Effector memory CD8-positive, alpha-beta T cell (primary cell): ENCODE measurements around the gene TNNI3.
A peak's percentile ranks its signal among the peaks of the same experiment; 100 is the strongest.
"Not testable (repeated sequence)": the region's sequence is repeated elsewhere in the genome, so short reads cannot be mapped to it uniquely, and the experiment has no call there.

Experiments used
- ATAC-seq: fragments of 150-1000 bp; cut with Tn5 transposase; replicated peaks from 2 replicates; pipeline ENCODE4 v1.10.0; 2021; ENCODE audit warnings: mild to moderate bottlenecking, moderate library complexity
- DNase-seq, 3 experiments: peaks; one replicate each; pipeline ENCODE4 v3.0.0; 2021
- H3K27ac Mint-ChIP-seq, 2 donors: one replicate each; pipeline ENCODE4 v1.8.0; 2022; ENCODE audit warnings: mild to moderate bottlenecking in 2 of 2, mixed read lengths in 2 of 2, moderate library complexity in 2 of 2
- H3K27me3 Mint-ChIP-seq, 2 donors: one replicate each; pipeline ENCODE4 v1.8.0; 2022; ENCODE audit warnings: mixed read lengths in 2 of 2
- H3K36me3 Mint-ChIP-seq: one replicate; pipeline ENCODE4 v1.8.0; 2022; ENCODE audit warnings: mild to moderate bottlenecking, moderate library complexity, mixed read lengths; ENCODE audit not compliant: insufficient read depth
- H3K4me1 Mint-ChIP-seq, 2 donors: one replicate each; pipeline ENCODE4 v1.8.0; 2022; ENCODE audit warnings: low read depth in 2 of 2, mixed read lengths in 2 of 2
- H3K4me3 Mint-ChIP-seq, 2 donors: one replicate each; pipeline ENCODE4 v1.8.0; 2022; ENCODE audit warnings: mild to moderate bottlenecking in 2 of 2, mixed read lengths in 2 of 2, moderate library complexity in 2 of 2
- H3K9me3 Mint-ChIP-seq, 2 donors: one replicate each; pipeline ENCODE4 v1.8.0; 2022; ENCODE audit warnings: mixed read lengths in 2 of 2
- total RNA-seq, 9 experiments: gene quantifications; one replicate each; lab custom pipeline; 2026; lab: John Stamatoyannopoulos, UW

Gene TNNI3
- 0 to 0.18 (median 0) reads per million in 9 experiments for total RNA-seq

- Mint-ChIP-seq H3K27ac (no peak within 1 kb of the TSS), H3K4me3 (peak within 1 kb of the TSS; percentile 26 to 34), H3K9me3 (peaks cover 2% of the 10 kb centered on the region in 2 donors), H3K27me3 (peaks cover 31 to 60% of the 10 kb centered on the region in 2 donors), H3K36me3 (peaks cover 3% of the 10 kb centered on the region), H3K4me1 (peaks cover 18 to 19% of the 10 kb centered on the region in 2 donors)
- DNase-seq = no peak
- no peak for ATAC-seq
Measured at GRCh38 chr19:55157064-55157908, at the start of gene TNNI3. TNNI3 (minus strand) TSS chr19:55157732; CDS start chr19:55157589, 143 bp downstream.

GRCh38 chr19:55206664-55207500 is 49.4 kb upstream of the TNNI3 start:
- Mint-ChIP-seq H3K4me1 (peaks cover 4 to 5% of the 10 kb centered on the region in 2 donors), H3K36me3 (no peaks in the 10 kb centered on the region), H3K4me3 (peak overlapping the region in 1 of 2 donors; percentile 55), H3K27me3 (peaks cover 38 to 67% of the 10 kb centered on the region in 2 donors), H3K27ac (peak overlapping the region in 1 of 2 donors; percentile 91), H3K9me3 (no peaks in the 10 kb centered on the region)
- peak; percentile 62 for ATAC-seq
- DNase-seq = no peak

- not testable (repeated sequence) for H3K4me3 Mint-ChIP-seq, H3K27ac Mint-ChIP-seq, H3K36me3 Mint-ChIP-seq, DNase-seq, H3K4me1 Mint-ChIP-seq, H3K9me3 Mint-ChIP-seq
- ATAC-seq = peak; percentile 42
- H3K27me3 Mint-ChIP-seq = peaks cover 68 to 84% of the 10 kb centered on the region in 2 donors
Measured at GRCh38 chr19:55202199-55202598, 44.7 kb upstream of the TNNI3 start.

- H3K4me3 Mint-ChIP-seq = no peak overlapping the region
- no peak overlapping the region for H3K27ac Mint-ChIP-seq
- ATAC-seq (no peak), DNase-seq (no peak)
- peaks cover 7% of the 10 kb centered on the region for H3K36me3 Mint-ChIP-seq
- peaks cover 55 to 81% of the 10 kb centered on the region in 2 donors for H3K27me3 Mint-ChIP-seq
- H3K4me1 Mint-ChIP-seq = no peaks in the 10 kb centered on the region
- H3K9me3 Mint-ChIP-seq = no peaks in the 10 kb centered on the region
Measured at GRCh38 chr19:55199620-55200204, 42.2 kb upstream of the TNNI3 start.

- no peak overlapping the region for H3K27ac Mint-ChIP-seq
- peaks cover 45 to 77% of the 10 kb centered on the region in 2 donors for H3K27me3 Mint-ChIP-seq
- DNase-seq (no peak), ATAC-seq (no peak)
- H3K9me3 Mint-ChIP-seq = no peaks in the 10 kb centered on the region
- peaks cover 7% of the 10 kb centered on the region for H3K36me3 Mint-ChIP-seq
- H3K4me3 Mint-ChIP-seq = no peak overlapping the region
- no peaks in the 10 kb centered on the region for H3K4me1 Mint-ChIP-seq
Measured at GRCh38 chr19:55198651-55199050, 41.1 kb upstream of the TNNI3 start.

- ATAC-seq = no peak
- H3K4me3 Mint-ChIP-seq = no peak overlapping the region
- H3K27me3 Mint-ChIP-seq = peaks cover 42 to 80% of the 10 kb centered on the region in 2 donors
Measured at GRCh38 chr19:55197528-55197927, 40.0 kb upstream of the TNNI3 start.

GRCh38 chr19:55196803-55197202 is 39.3 kb upstream of the TNNI3 start:
- DNase-seq (no peak), ATAC-seq (no peak)
- Mint-ChIP-seq H3K27ac (no peak overlapping the region), H3K4me3 (no peak overlapping the region), H3K9me3 (no peaks in the 10 kb centered on the region), H3K36me3 (peaks cover 9% of the 10 kb centered on the region), H3K27me3 (peaks cover 42 to 79% of the 10 kb centered on the region in 2 donors), H3K4me1 (no peaks in the 10 kb centered on the region)

More at GRCh38 chr19:55197528-55197927, 40.0 kb upstream of the TNNI3 start:
- Mint-ChIP-seq H3K4me1 (no peaks in the 10 kb centered on the region), H3K36me3 (peaks cover 7% of the 10 kb centered on the region), H3K9me3 (no peaks in the 10 kb centered on the region), H3K27ac (no peak overlapping the region)
- no peak for DNase-seq

- no peak overlapping the region for H3K27ac Mint-ChIP-seq
- ATAC-seq (no peak), DNase-seq (no peak)
- peaks cover 26 to 58% of the 10 kb centered on the region in 2 donors for H3K27me3 Mint-ChIP-seq
- H3K36me3 Mint-ChIP-seq = peaks cover 9% of the 10 kb centered on the region
- no peak overlapping the region for H3K4me3 Mint-ChIP-seq
- H3K9me3 Mint-ChIP-seq = no peaks in the 10 kb centered on the region
- H3K4me1 Mint-ChIP-seq = peaks cover 0 to 3% of the 10 kb centered on the region in 2 donors
Measured at GRCh38 chr19:55193481-55193880, 35.9 kb upstream of the TNNI3 start.

GRCh38 chr19:55189403-55189835 is 31.9 kb upstream of the TNNI3 start:
- ATAC-seq (no peak), DNase-seq (no peak)
- Mint-ChIP-seq H3K27ac (no peak overlapping the region), H3K9me3 (no peaks in the 10 kb centered on the region), H3K27me3 (peaks cover 25 to 52% of the 10 kb centered on the region in 2 donors), H3K4me3 (no peak overlapping the region), H3K36me3 (peaks cover 2% of the 10 kb centered on the region), H3K4me1 (peaks cover 0 to 3% of the 10 kb centered on the region in 2 donors)

- H3K4me1 Mint-ChIP-seq = peaks cover 0 to 3% of the 10 kb centered on the region in 2 donors
- H3K9me3 Mint-ChIP-seq = no peaks in the 10 kb centered on the region
- no peak for DNase-seq
- H3K27me3 Mint-ChIP-seq = peaks cover 33 to 54% of the 10 kb centered on the region in 2 donors
- H3K27ac Mint-ChIP-seq = no peak overlapping the region
- no peak for ATAC-seq
- H3K36me3 Mint-ChIP-seq = peaks cover 2% of the 10 kb centered on the region
- H3K4me3 Mint-ChIP-seq = no peak overlapping the region
Measured at GRCh38 chr19:55188625-55189024, 31.1 kb upstream of the TNNI3 start.

GRCh38 chr19:55186080-55186479 is 28.5 kb upstream of the TNNI3 start:
- H3K9me3 Mint-ChIP-seq = no peaks in the 10 kb centered on the region
- peaks cover under 1% of the 10 kb centered on the region for H3K36me3 Mint-ChIP-seq
- H3K27ac Mint-ChIP-seq = peak overlapping the region in 1 of 2 donors; percentile 8
- peaks cover 36 to 54% of the 10 kb centered on the region in 2 donors for H3K27me3 Mint-ChIP-seq
- DNase-seq (no peak), ATAC-seq (no peak)
- H3K4me3 Mint-ChIP-seq = no peak overlapping the region
- H3K4me1 Mint-ChIP-seq = peaks cover 0 to 3% of the 10 kb centered on the region in 2 donors

GRCh38 chr19:55181740-55182139 is 24.2 kb upstream of the TNNI3 start:
- H3K27me3 Mint-ChIP-seq = peaks cover 53 to 94% of the 10 kb centered on the region in 2 donors

More at GRCh38 chr19:55181740-55182139, 24.2 kb upstream of the TNNI3 start:
- peak overlapping the region in 1 of 2 donors; percentile 33 for H3K4me3 Mint-ChIP-seq
- peak overlapping the region in 1 of 2 donors; percentile 96 for H3K27ac Mint-ChIP-seq
- H3K4me1 Mint-ChIP-seq = peaks cover 4 to 18% of the 10 kb centered on the region in 2 donors
- DNase-seq = no peak
- H3K36me3 Mint-ChIP-seq = peaks cover 29% of the 10 kb centered on the region
- no peaks in the 10 kb centered on the region for H3K9me3 Mint-ChIP-seq
- ATAC-seq = no peak
